ENCODE data around the gene DDX49.

DDX49 gene

DNA sequence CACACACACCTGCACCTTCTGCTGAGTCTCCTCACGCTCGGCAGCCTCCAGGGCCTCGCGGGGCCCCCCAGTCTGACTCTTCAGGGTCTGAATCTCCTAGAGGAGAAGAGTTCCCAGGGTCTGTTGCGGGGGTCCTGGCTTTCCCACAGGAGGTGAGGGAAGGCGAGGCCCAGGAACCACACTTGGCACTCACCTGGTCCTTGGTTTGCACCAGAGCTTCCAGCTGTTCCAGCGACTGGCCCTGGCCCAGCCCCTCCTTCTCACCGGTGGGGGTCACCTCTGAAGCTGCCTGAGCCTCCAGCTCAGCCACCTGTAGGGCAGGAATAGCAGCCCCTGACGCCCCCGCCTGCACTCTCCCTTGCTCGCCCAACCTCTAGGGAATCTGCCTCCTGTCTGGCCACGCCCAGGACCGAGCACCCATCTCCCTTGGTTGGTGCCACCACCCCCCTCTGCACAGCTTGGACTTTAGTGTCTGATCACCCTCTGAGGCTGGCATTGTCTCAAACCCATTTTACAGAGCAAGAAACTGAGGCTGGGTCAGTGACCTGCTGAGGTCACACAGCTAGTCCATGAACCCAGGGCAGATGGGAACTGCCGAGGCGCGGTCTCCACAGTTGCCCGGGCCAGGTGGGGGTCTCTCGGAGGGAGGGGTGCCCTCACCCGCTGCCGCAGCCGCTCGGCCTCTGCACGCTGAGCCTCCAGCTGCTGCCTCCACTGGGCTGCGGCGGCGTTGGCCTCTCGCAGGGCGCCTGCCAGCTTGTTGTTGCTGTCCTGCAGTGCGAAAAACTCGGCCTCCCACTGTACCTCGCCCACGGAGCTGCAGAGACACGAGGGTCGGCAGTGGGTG is 12.0 kb downstream of the DDX49 start:
- H3K4me3 ChIP-seq (ENCODE audit: insufficient read depth, low read depth, low read length) = no peak overlapping the region
- WGBS, 2 experiments = 86% methylated on average over 34 of the region's 34 CpGs
- no peaks in the 10 kb centered on the region for H3K27me3 ChIP-seq (ENCODE audit: control insufficient read depth, insufficient read depth, low read length, poor library complexity, severe bottlenecking)
- no peaks in the 10 kb centered on the region for H3K9me3 ChIP-seq (ENCODE audit: control insufficient read depth, low read length)
- H3K27ac ChIP-seq (ENCODE audit: insufficient read depth, low read depth, low read length, poor library complexity, severe bottlenecking) = no peak overlapping the region
- peaks cover 8% of the 10 kb centered on the region for H3K4me1 ChIP-seq (ENCODE audit: control insufficient read depth, insufficient read depth, low read length)
- peaks cover 31% of the 10 kb centered on the region for H3K36me3 ChIP-seq (ENCODE audit: control insufficient read depth, insufficient read depth, low read length)

- Histone ChIP-seq H3K27ac (ENCODE audit: insufficient read depth, low read depth, low read length, poor library complexity, severe bottlenecking) (no peak overlapping the region), H3K36me3 (ENCODE audit: control insufficient read depth, insufficient read depth, low read length) (peaks cover 31% of the 10 kb centered on the region), H3K4me1 (ENCODE audit: control insufficient read depth, insufficient read depth, low read length) (peaks cover 8% of the 10 kb centered on the region), H3K4me3 (ENCODE audit: insufficient read depth, low read depth, low read length) (peak overlapping the region; percentile 8), H3K9me3 (ENCODE audit: control insufficient read depth, low read length) (no peaks in the 10 kb centered on the region), H3K27me3 (ENCODE audit: control insufficient read depth, insufficient read depth, low read length, poor library complexity, severe bottlenecking) (no peaks in the 10 kb centered on the region)
- WGBS, 2 experiments = 5 to 7% methylated on average over 37 of the region's 37 CpGs
Measured at GRCh38 chr19:18932216-18932841, 12.8 kb downstream of the DDX49 start.

- Histone ChIP-seq H3K9me3 (ENCODE audit: control insufficient read depth, low read length) (no peaks in the 10 kb centered on the region), H3K36me3 (ENCODE audit: control insufficient read depth, insufficient read depth, low read length) (peaks cover 29% of the 10 kb centered on the region), H3K27me3 (ENCODE audit: control insufficient read depth, insufficient read depth, low read length, poor library complexity, severe bottlenecking) (no peaks in the 10 kb centered on the region), H3K4me1 (ENCODE audit: control insufficient read depth, insufficient read depth, low read length) (peaks cover 8% of the 10 kb centered on the region), H3K27ac (ENCODE audit: insufficient read depth, low read depth, low read length, poor library complexity, severe bottlenecking) (no peak overlapping the region), H3K4me3 (ENCODE audit: insufficient read depth, low read depth, low read length) (no peak overlapping the region)
- WGBS, 2 experiments = 84 to 86% methylated on average over 13 of the region's 13 CpGs
Measured at GRCh38 chr19:18933297-18933696, 13.8 kb downstream of the DDX49 start.

- Histone ChIP-seq H3K27ac (ENCODE audit: insufficient read depth, low read depth, low read length, poor library complexity, severe bottlenecking) (no peak overlapping the region), H3K4me3 (ENCODE audit: insufficient read depth, low read depth, low read length) (peak overlapping the region; percentile 74), H3K27me3 (ENCODE audit: control insufficient read depth, insufficient read depth, low read length, poor library complexity, severe bottlenecking) (no peaks in the 10 kb centered on the region), H3K36me3 (ENCODE audit: control insufficient read depth, insufficient read depth, low read length) (peaks cover 11% of the 10 kb centered on the region), H3K4me1 (ENCODE audit: control insufficient read depth, insufficient read depth, low read length) (no peaks in the 10 kb centered on the region), H3K9me3 (ENCODE audit: control insufficient read depth, low read length) (no peaks in the 10 kb centered on the region)
- 91 to 100% methylated on average over 3 of the region's 3 CpGs for WGBS, 2 experiments
Measured at GRCh38 chr19:18939163-18939562, 19.6 kb downstream of the DDX49 start.

- H3K4me3 ChIP-seq (ENCODE audit: insufficient read depth, low read depth, low read length) = peak overlapping the region; percentile 74
- H3K9me3 ChIP-seq (ENCODE audit: control insufficient read depth, low read length) = no peaks in the 10 kb centered on the region
- H3K27ac ChIP-seq (ENCODE audit: insufficient read depth, low read depth, low read length, poor library complexity, severe bottlenecking) = peak overlapping the region; percentile 26
- peaks cover 5% of the 10 kb centered on the region for H3K36me3 ChIP-seq (ENCODE audit: control insufficient read depth, insufficient read depth, low read length)
- 0 to 1% methylated on average over 47 of the region's 47 CpGs for WGBS, 2 experiments
- no peaks in the 10 kb centered on the region for H3K27me3 ChIP-seq (ENCODE audit: control insufficient read depth, insufficient read depth, low read length, poor library complexity, severe bottlenecking)
- H3K4me1 ChIP-seq (ENCODE audit: control insufficient read depth, insufficient read depth, low read length) = no peaks in the 10 kb centered on the region
Measured at GRCh38 chr19:18939922-18940768, 20.6 kb downstream of the DDX49 start.

GRCh38 chr19:18940769-18941627 is 21.5 kb downstream of the DDX49 start, which contains the start of gene HOMER3:
Gene HOMER3 (minus strand): TSS chr19:18941217. CDS start chr19:18938982, 2,235 bp downstream.
- Histone ChIP-seq H3K27ac (ENCODE audit: insufficient read depth, low read depth, low read length, poor library complexity, severe bottlenecking) (no peak within 1 kb of the TSS), H3K4me3 (ENCODE audit: insufficient read depth, low read depth, low read length) (peak within 1 kb of the TSS; percentile 74), H3K9me3 (ENCODE audit: control insufficient read depth, low read length) (no peaks in the 10 kb centered on the region), H3K36me3 (ENCODE audit: control insufficient read depth, insufficient read depth, low read length) (peaks cover 5% of the 10 kb centered on the region), H3K4me1 (ENCODE audit: control insufficient read depth, insufficient read depth, low read length) (no peaks in the 10 kb centered on the region), H3K27me3 (ENCODE audit: control insufficient read depth, insufficient read depth, low read length, poor library complexity, severe bottlenecking) (no peaks in the 10 kb centered on the region)
- WGBS, 2 experiments = 1% methylated on average over 68 to 76 of the region's 81 CpGs

- H3K4me3 ChIP-seq (ENCODE audit: insufficient read depth, low read depth, low read length) = peak overlapping the region; percentile 18
Measured at GRCh38 chr19:18941628-18942354, 22.3 kb downstream of the DDX49 start.

DNA sequence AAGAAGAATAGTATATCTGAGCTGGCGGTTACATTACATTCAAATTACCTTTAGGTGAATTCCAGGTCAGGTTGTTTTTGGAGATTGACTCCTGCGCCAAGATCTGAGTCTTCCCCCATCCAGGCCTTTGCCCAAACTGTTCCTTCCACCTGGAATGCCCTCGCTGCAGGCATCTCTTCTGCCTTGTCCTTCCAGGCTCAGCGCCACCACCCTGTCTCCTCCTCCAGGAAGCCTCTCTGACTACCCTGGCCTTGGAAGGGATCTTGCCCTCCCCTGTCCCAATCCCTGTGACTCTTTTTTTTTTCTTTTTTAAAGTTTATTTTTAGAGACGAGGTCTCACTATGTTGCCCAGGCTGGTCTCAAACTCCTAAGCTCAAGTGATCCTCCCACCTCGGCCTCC is 23.2 kb downstream of the DDX49 start:
- WGBS, 2 experiments = 93 to 94% methylated on average over 6 of the region's 6 CpGs
- Histone ChIP-seq H3K27ac (ENCODE audit: insufficient read depth, low read depth, low read length, poor library complexity, severe bottlenecking) (no peak overlapping the region), H3K4me1 (ENCODE audit: control insufficient read depth, insufficient read depth, low read length) (no peaks in the 10 kb centered on the region), H3K27me3 (ENCODE audit: control insufficient read depth, insufficient read depth, low read length, poor library complexity, severe bottlenecking) (no peaks in the 10 kb centered on the region), H3K36me3 (ENCODE audit: control insufficient read depth, insufficient read depth, low read length) (peaks cover 5% of the 10 kb centered on the region), H3K9me3 (ENCODE audit: control insufficient read depth, low read length) (no peaks in the 10 kb centered on the region), H3K4me3 (ENCODE audit: insufficient read depth, low read depth, low read length) (no peak overlapping the region)

More at GRCh38 chr19:18941628-18942354, 22.3 kb downstream of the DDX49 start:
- H3K4me1 ChIP-seq (ENCODE audit: control insufficient read depth, insufficient read depth, low read length) = no peaks in the 10 kb centered on the region
- H3K27me3 ChIP-seq (ENCODE audit: control insufficient read depth, insufficient read depth, low read length, poor library complexity, severe bottlenecking) = no peaks in the 10 kb centered on the region
- whole genome bisulfite sequencing, 2 experiments = 65 to 70% methylated on average over 18 of the region's 18 CpGs
- H3K27ac ChIP-seq (ENCODE audit: insufficient read depth, low read depth, low read length, poor library complexity, severe bottlenecking) = no peak overlapping the region
- H3K9me3 ChIP-seq (ENCODE audit: control insufficient read depth, low read length) = no peaks in the 10 kb centered on the region
- peaks cover 5% of the 10 kb centered on the region for H3K36me3 ChIP-seq (ENCODE audit: control insufficient read depth, insufficient read depth, low read length)

GRCh38 chr19:18943465-18943864 is 23.9 kb downstream of the DDX49 start:
- no peaks in the 10 kb centered on the region for H3K36me3 ChIP-seq (ENCODE audit: control insufficient read depth, insufficient read depth, low read length)
- no peaks in the 10 kb centered on the region for H3K27me3 ChIP-seq (ENCODE audit: control insufficient read depth, insufficient read depth, low read length, poor library complexity, severe bottlenecking)
- 90 to 93% methylated on average over 4 of the region's 4 CpGs for WGBS, 2 experiments
- H3K9me3 ChIP-seq (ENCODE audit: control insufficient read depth, low read length) = no peaks in the 10 kb centered on the region
- no peak overlapping the region for H3K27ac ChIP-seq (ENCODE audit: insufficient read depth, low read depth, low read length, poor library complexity, severe bottlenecking)
- no peaks in the 10 kb centered on the region for H3K4me1 ChIP-seq (ENCODE audit: control insufficient read depth, insufficient read depth, low read length)
- no peak overlapping the region for H3K4me3 ChIP-seq (ENCODE audit: insufficient read depth, low read depth, low read length)

All from ectodermal cell (in vitro differentiated cells).